ENCODE data around the gene RSRC1. TPM values are rescaled to one million over a fixed set of nuclear protein-coding genes. Genes with fewer than 3 reads are reported as not detected.
"Not testable (repeated sequence)": the region's sequence is repeated elsewhere in the genome, so short reads cannot be mapped to it uniquely, and the experiment has no call there.

Gene RSRC1
- total RNA-seq, 1 donor from 2014 or later = 44.6 TPM

GRCh38 chr3:158297940-158298339 is 188.1 kb downstream of the RSRC1 start:
- intact Hi-C loops (cut with micrococcal nuclease) = no loop called here
- no peak overlapping the region for H3K4me3 Mint-ChIP-seq
- no peaks in the 10 kb centered on the region for H3K4me1 Mint-ChIP-seq
- no peaks in the 10 kb centered on the region for H3K27me3 Mint-ChIP-seq
- no peaks in the 10 kb centered on the region for H3K36me3 Mint-ChIP-seq (ENCODE audit: low read depth)
- no peak for DNase-seq
- H3K9me3 Mint-ChIP-seq = no peaks in the 10 kb centered on the region
- no peak overlapping the region for H3K27ac Mint-ChIP-seq

- Mint-ChIP-seq H3K36me3 (ENCODE audit: low read depth) (no peaks in the 10 kb centered on the region), H3K27me3 (no peaks in the 10 kb centered on the region), H3K4me3 (no peak overlapping the region), H3K27ac (no peak overlapping the region), H3K9me3 (no peaks in the 10 kb centered on the region), H3K4me1 (no peaks in the 10 kb centered on the region)
- intact Hi-C loops (cut with micrococcal nuclease) = no loop called here
- DNase-seq = no peak
These were observed 198.5 kb downstream of the RSRC1 start for GRCh38 chr3:158308236-158308928.

- Mint-ChIP-seq H3K36me3 (ENCODE audit: low read depth) (no peaks in the 10 kb centered on the region), H3K4me1 (no peaks in the 10 kb centered on the region), H3K9me3 (no peaks in the 10 kb centered on the region), H3K27ac (no peak overlapping the region), H3K27me3 (no peaks in the 10 kb centered on the region), H3K4me3 (no peak overlapping the region)
- no peak for DNase-seq
- intact Hi-C loops (cut with micrococcal nuclease) = loop anchor here (1.0 to 5.0 kb wide), 3 partner anchors 202 to 447 kb away; partner anchors contain the start of gene RSRC1
These were observed 202.8 kb downstream of the RSRC1 start for GRCh38 chr3:158312560-158313141.

- no peak for DNase-seq
- H3K4me3 Mint-ChIP-seq = no peak overlapping the region
These were observed 203.5 kb downstream of the RSRC1 start for GRCh38 chr3:158313338-158313927.

GRCh38 chr3:158314426-158315357 is 204.8 kb downstream of the RSRC1 start:
- DNase-seq = no peak
- no peaks in the 10 kb centered on the region for H3K27me3 Mint-ChIP-seq
- intact Hi-C loops (cut with micrococcal nuclease) = loop anchor here (5.0 kb wide), 1 partner anchor 222 kb away; no protein-coding TSS in a partner anchor
- H3K36me3 Mint-ChIP-seq (ENCODE audit: low read depth) = no peaks in the 10 kb centered on the region
- H3K9me3 Mint-ChIP-seq = no peaks in the 10 kb centered on the region
- H3K27ac Mint-ChIP-seq = no peak overlapping the region
- H3K4me3 Mint-ChIP-seq = no peak overlapping the region
- H3K4me1 Mint-ChIP-seq = no peaks in the 10 kb centered on the region

More at GRCh38 chr3:158313338-158313927, 203.5 kb downstream of the RSRC1 start:
- intact Hi-C loops (cut with micrococcal nuclease) = loop anchor here (1.0 to 5.0 kb wide), 2 partner anchors 203 to 221 kb away; partner anchors contain the start of gene RSRC1
- Mint-ChIP-seq H3K36me3 (ENCODE audit: low read depth) (no peaks in the 10 kb centered on the region), H3K27me3 (no peaks in the 10 kb centered on the region), H3K27ac (no peak overlapping the region), H3K4me1 (no peaks in the 10 kb centered on the region), H3K9me3 (no peaks in the 10 kb centered on the region)

GRCh38 chr3:158329696-158330441 is 220.0 kb downstream of the RSRC1 start:
- H3K27me3 Mint-ChIP-seq; H3K4me3 Mint-ChIP-seq; H3K4me1 Mint-ChIP-seq; intact Hi-C loops (cut with micrococcal nuclease); H3K36me3 Mint-ChIP-seq (ENCODE audit: low read depth); H3K9me3 Mint-ChIP-seq; H3K27ac Mint-ChIP-seq; DNase-seq: not testable (repeated sequence)

- Mint-ChIP-seq H3K36me3 (ENCODE audit: low read depth) (no peaks in the 10 kb centered on the region), H3K27ac (no peak overlapping the region), H3K4me3 (no peak overlapping the region), H3K4me1 (no peaks in the 10 kb centered on the region), H3K27me3 (no peaks in the 10 kb centered on the region), H3K9me3 (no peaks in the 10 kb centered on the region)
- DNase-seq = no peak
- intact Hi-C loops (cut with micrococcal nuclease) = no loop called here
These were observed 221.0 kb downstream of the RSRC1 start for GRCh38 chr3:158330870-158331269.

- H3K9me3 Mint-ChIP-seq = no peaks in the 10 kb centered on the region
- no peaks in the 10 kb centered on the region for H3K36me3 Mint-ChIP-seq (ENCODE audit: low read depth)
- DNase-seq = no peak
- no peak overlapping the region for H3K27ac Mint-ChIP-seq
- H3K4me1 Mint-ChIP-seq = no peaks in the 10 kb centered on the region
- H3K4me3 Mint-ChIP-seq = no peak overlapping the region
- no peaks in the 10 kb centered on the region for H3K27me3 Mint-ChIP-seq
- intact Hi-C loops (cut with micrococcal nuclease) = no loop called here
These were observed 223.8 kb downstream of the RSRC1 start for GRCh38 chr3:158333736-158334135.

GRCh38 chr3:158337110-158337509 is 227.2 kb downstream of the RSRC1 start:
- no peaks in the 10 kb centered on the region for H3K4me1 Mint-ChIP-seq
- intact Hi-C loops (cut with micrococcal nuclease) = no loop called here
- no peaks in the 10 kb centered on the region for H3K36me3 Mint-ChIP-seq (ENCODE audit: low read depth)
- no peaks in the 10 kb centered on the region for H3K27me3 Mint-ChIP-seq
- H3K27ac Mint-ChIP-seq = no peak overlapping the region
- no peak for DNase-seq
- H3K9me3 Mint-ChIP-seq = peaks cover 13% of the 10 kb centered on the region
- no peak overlapping the region for H3K4me3 Mint-ChIP-seq

GRCh38 chr3:158339638-158340037 is 229.7 kb downstream of the RSRC1 start:
- DNase-seq = no peak
- Mint-ChIP-seq H3K4me1 (no peaks in the 10 kb centered on the region), H3K9me3 (peaks cover 19% of the 10 kb centered on the region), H3K36me3 (ENCODE audit: low read depth) (no peaks in the 10 kb centered on the region), H3K27ac (no peak overlapping the region), H3K27me3 (no peaks in the 10 kb centered on the region), H3K4me3 (no peak overlapping the region)
- intact Hi-C loops (cut with micrococcal nuclease) = no loop called here

- H3K27me3 Mint-ChIP-seq; H3K4me1 Mint-ChIP-seq; H3K4me3 Mint-ChIP-seq; H3K27ac Mint-ChIP-seq; DNase-seq; intact Hi-C loops (cut with micrococcal nuclease); H3K36me3 Mint-ChIP-seq (ENCODE audit: low read depth): not testable (repeated sequence)
- H3K9me3 Mint-ChIP-seq = peaks cover 19% of the 10 kb centered on the region
These were observed 231.1 kb downstream of the RSRC1 start for GRCh38 chr3:158340951-158341350.

GRCh38 chr3:158347966-158348365 is 238.1 kb downstream of the RSRC1 start:
- no peak overlapping the region for H3K4me3 Mint-ChIP-seq
- no peak overlapping the region for H3K27ac Mint-ChIP-seq
- no peaks in the 10 kb centered on the region for H3K4me1 Mint-ChIP-seq
- peaks cover 6% of the 10 kb centered on the region for H3K9me3 Mint-ChIP-seq
- intact Hi-C loops (cut with micrococcal nuclease) = no loop called here
- H3K27me3 Mint-ChIP-seq = no peaks in the 10 kb centered on the region
- no peaks in the 10 kb centered on the region for H3K36me3 Mint-ChIP-seq (ENCODE audit: low read depth)
- DNase-seq = no peak

GRCh38 chr3:158350971-158351370 is 241.1 kb downstream of the RSRC1 start:
- H3K27ac Mint-ChIP-seq = no peak overlapping the region
- H3K4me1 Mint-ChIP-seq = no peaks in the 10 kb centered on the region
- no peaks in the 10 kb centered on the region for H3K27me3 Mint-ChIP-seq
- no peaks in the 10 kb centered on the region for H3K9me3 Mint-ChIP-seq
- no peak for DNase-seq
- no peak overlapping the region for H3K4me3 Mint-ChIP-seq
- intact Hi-C loops (cut with micrococcal nuclease) = no loop called here
- H3K36me3 Mint-ChIP-seq (ENCODE audit: low read depth) = no peaks in the 10 kb centered on the region

All from activated CD4-positive, alpha-beta T cell treated with anti-CD3 and anti-CD28 coated beads, Interleukin-2, amount 10 ng/mL, durations not matched to agents 24 days and 14 days (primary cell).